Right hindlimb (tissue), 1 donor: ENCODE results near the gene TMEM255B.

ENCODE experiments used
- DNase-seq: peaks from one replicate; pipeline ENCODE4 v3.0.0-alpha.2; 2018

The TMEM255B gene

DNA sequence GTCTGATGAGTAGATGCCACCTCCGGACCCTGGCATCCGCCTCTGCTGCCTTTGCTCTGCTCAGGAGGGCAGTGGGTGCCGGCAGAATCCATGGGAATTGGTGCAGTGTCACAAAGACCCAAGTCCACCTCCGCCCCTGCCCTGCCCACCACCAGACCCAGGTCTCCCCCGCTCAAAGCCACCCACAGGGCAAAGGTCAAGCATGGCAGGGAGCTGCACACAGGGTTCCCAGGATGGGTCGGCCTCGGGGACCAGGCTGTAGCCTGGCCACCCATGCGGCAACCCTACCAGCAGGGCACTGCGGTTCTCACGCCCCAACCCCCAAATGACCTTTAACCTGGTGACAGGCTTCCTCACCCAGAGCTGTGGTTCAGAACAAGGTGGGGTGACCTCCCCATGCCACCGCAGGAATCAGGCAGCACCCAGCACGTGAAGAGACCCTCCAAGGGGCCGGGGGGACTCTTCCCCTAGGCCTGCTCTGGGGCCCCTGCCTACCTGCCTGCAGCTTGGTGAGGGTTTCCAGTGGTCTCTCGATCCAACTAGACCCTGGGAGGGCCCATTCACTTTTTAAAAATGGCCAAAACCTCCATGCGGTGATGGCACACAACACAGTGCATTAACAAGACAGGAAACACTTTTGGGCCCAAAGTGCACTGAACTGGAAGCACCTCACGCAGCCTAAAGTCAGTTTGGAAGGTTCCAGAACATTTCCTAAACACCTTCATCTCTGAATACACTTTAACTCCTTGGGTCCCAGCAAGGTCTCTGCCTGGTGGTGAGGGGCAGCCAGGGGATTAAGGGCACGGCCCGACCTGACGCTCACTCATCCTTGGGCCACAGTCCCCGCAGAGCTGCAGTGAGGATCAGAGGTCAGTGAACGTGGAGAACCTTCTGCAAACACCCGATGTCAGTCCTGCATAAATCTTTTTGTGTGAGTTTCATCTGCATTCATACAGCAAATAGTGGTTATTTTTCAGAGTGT, 93.8 kb downstream of the TMEM255B start:
- DNase-seq, result peak; percentile 13

DNA sequence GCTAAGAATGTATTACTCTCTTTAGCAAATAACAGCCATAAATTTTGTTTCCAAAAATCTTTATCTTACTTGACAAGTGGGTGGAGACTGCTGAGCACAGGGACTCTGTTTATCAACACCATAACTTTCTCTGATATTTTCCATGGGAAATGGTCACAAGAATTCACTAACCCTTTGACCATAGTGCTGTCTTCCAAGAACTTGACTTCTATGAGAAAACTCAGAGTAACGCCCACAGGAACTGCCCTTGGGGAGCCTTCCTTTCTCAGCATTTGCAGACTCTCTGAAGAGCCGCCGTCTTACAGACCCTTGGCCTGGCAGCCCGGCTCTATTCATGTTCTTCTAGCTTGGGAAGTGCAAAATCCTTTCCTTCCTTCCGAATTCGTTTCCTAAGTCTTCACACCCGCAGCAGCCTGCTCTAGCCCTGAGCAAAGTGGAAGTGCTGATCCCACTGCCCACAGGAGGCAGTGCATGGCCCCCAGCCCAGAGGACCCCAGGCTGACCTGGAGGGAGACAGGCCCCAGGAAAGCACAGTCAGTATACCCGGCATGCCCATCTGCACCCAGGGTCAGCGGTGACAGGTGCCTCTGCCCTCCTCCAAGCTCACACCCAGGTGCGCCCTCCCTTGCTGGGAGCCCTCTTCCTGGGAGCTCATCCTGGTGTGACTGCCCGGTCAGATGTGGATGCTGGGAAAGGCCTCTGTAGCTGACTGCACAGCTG, 94.7 kb downstream of the TMEM255B start:
- peak; percentile 59 for DNase-seq

DNA sequence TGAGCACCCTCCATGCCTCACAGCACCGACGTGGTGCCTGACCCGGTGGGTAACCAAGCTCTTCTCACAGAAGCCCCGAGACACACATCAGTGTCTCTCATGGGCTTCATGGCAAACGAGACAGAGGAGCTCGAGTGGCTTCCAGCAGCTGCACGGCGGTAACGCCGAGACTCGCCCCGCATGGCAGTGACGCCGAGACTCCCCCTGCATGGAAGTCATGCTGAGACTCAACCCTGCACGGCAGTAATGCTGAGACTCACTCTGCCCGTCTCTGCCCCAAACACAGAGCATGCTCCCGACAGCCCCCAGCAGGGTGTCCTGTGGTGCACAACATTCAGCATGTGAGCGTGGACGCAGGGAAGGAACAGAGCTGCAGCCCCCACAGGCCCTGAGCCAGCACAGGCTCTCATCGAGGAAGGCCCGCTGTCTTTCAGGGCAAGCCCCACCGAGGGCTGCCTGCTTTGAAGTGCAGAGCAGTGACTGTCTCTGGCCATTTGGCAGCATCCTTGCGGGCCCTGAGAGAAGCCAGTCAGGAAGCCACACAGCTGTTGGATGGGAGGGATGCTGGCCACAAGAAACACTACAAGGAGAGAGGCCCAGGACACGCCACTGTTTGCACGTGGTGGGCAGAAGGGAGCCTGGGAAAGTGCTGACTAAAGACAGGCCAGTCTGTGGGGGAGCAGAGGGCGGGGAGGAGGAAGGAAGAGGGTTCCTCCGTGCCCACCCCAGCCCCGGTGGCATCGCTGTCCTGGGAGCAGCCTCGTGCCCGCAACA, 95.4 kb downstream of the TMEM255B start:
- peak; percentile 56 for DNase-seq

DNA sequence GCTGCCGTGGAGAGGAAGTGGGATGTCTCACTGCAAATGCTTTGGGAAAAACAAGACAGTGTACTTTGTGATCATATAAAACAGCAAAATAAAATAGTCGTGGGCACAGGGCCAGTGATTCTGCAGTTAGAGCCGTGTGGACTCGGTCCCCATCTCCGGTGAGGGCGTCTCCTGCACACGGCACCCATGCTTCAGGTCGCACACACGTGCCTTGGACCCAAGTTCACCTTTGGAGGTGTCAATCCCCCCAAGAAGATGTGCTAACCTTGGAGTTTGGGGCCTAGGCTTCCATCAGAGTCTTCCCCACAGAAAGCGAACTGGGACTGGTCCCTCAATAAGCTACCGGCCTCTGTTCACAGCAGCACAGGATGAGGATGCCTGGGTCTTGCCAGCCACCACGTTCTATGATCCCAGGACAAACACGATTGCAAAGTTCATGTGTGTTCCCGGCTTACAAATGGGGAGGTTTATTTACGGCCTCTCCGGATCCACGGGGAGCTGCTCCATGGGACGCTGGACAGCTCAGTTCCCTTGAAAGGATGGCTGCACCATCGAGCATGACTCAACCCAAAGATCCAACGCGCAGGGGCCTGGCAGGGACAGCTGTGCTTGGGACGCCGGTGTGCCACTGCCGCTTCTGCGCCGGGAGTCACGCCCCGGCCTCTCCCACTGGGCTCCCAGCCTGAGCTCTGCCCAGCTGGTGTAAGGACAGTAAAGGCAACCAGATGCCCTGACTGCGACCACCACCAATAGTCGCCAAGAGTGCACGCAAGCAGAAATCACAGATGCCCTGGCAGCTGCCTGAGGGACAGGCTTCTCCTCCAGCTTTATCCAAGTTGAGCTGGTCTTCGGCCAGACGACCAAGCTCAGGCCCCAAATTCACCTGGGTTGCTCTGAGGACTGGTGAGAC, 96.2 kb downstream of the TMEM255B start:
- DNase-seq, result peak; percentile 40

DNA sequence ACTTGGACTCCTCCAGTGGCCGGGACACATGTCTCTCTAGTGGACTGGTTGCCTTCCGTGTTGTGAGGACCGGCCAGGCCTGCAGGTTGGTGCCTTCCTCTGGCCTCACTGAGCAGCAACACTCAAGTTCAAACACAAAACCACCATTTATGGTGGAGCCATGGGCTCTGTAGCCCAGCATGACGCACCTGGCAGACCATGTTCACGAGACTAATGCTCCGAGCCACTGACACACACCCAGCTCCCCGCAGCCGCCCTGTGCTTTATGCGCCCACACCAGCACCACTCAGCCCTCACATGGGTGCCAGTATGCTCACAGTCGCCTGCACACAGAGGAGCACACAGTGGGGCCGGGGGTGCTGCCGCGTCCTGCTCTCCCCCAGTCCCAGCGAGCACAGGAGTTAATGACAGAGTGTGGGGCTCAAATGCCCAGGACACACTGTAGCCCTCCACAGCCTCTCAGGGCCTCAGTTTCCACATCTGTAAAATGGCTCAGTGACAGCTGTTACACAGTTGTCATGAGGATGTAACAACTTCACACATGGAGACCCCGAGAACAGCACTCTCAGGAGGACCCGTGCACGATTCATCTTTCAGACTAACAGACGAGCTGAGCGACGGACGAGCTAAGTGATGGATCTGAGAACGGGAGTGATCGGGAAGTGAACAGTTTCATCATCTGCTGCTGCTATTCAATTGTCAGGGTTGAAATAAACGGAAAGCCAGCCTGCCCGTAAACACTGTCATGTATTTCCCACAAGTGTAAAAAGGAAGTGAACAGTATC, 97.1 kb downstream of the TMEM255B start:
- DNase-seq, result peak; percentile 7

DNA sequence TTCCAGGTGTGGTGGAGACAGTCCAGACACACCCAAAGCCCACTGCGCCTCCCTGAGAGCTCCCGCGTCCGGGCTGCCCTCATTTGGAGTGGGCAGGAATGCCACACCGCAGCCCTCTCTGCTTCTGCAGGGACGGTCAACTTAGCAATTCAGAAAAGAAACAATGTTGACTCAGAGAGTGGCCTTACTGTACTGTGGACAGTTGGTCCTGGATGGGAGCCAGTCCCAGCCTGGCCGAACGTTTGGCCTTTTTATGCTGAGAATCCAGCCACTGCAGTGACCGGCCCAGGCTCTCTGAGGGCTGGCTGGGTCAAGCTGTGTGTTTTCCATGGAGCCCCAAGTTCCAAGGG, 97.7 kb downstream of the TMEM255B start:
- peak; percentile 17 for DNase-seq

DNA sequence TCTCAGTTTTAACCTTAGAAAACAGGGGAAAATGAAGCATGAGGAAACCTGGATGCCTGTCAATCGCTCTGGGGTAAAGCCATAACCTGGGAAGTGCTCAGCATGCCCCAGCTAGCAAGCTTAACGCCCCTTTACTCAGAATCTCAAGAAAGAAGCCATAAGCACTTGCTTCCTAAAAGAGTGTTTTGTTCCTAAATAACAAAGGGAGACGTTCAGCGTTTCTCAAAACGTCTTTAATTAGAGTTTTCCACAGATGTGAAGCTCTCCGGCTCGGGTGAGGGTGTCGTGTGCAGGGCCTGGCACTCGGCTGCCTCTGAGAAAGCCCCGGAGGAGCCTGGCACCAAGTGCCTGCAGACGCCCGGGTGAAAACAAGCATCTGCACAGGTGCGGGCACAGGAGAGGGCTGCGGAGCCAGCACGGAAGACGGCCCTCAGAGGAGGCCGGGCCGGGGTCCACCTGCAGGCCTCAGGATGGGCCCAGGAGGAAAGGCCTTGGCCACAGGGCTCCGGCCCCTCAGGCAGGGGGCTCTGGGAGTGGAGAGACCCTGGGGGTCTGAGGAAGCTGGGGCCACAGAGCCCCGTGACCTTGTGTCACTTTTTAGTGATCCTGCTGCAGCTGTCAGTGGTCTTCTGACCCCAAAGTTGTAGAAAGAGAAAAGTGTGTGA, 98.6 kb downstream of the TMEM255B start:
- DNase-seq, result peak; percentile 11

DNA sequence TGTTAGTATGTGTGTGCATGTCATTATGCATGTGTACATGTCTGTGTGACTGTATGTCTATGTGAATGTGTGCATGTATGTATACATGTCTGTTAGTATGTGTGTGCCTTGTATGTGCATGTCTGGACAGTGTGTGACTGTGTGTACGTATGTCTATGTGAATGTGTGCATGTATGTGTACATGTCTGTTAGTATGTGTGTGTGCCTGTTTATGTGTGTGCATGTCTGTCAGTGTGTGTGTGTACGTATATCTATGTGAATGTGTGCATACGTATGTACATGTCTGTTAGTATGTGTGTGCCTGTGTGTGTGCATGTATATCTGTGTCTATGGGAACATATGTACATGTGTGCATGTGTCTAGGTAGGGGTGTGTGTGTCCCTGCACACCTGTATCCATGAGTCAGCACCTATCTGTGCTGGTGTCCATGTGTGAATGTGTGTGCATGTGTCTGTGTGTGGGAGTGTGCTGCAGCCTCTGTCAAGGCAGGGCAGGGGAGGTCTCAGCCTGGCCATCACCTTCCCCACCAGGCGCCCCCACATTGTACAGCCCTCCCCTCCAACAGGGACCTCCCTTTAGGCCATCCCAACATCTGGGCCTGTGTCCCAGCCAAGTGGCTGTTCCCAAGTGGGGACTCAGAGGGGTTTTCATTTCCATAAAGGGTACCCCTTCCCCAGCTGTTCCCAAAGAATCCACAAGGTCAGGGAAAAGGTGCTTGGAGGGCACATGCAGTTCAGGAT, 100.5 kb downstream of the TMEM255B start:
- peak; percentile 1 for DNase-seq

DNA sequence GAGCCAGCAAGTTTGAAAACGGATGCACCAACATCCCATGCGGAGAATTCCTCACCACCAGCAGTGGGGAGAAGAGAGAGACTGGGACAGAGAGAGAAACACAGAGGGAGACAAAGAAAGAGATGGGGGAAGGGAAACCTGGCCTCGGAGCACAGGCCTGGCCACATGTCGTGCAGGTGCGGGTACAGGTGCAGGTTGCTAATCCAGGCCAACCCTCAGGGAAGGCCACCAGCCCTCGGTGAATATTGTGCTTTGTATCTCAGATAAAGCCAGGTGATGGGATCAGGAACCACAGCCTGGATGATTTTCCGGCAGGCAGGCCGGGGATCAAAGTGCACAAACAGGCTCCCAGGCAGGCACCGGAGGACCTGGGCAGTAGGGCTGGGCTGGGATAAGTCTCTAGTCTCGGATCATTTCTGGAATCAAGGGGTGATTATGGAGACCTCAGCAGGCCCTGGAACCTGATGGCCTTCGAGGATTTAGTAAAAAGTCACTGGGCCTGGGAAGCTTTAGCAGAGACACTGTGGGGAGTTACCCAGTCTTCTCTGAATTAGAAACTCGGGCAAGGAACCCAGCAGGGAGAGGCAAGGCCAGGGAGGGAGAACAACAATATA, 101.1 kb downstream of the TMEM255B start:
- DNase-seq, result peak; percentile 9

DNA sequence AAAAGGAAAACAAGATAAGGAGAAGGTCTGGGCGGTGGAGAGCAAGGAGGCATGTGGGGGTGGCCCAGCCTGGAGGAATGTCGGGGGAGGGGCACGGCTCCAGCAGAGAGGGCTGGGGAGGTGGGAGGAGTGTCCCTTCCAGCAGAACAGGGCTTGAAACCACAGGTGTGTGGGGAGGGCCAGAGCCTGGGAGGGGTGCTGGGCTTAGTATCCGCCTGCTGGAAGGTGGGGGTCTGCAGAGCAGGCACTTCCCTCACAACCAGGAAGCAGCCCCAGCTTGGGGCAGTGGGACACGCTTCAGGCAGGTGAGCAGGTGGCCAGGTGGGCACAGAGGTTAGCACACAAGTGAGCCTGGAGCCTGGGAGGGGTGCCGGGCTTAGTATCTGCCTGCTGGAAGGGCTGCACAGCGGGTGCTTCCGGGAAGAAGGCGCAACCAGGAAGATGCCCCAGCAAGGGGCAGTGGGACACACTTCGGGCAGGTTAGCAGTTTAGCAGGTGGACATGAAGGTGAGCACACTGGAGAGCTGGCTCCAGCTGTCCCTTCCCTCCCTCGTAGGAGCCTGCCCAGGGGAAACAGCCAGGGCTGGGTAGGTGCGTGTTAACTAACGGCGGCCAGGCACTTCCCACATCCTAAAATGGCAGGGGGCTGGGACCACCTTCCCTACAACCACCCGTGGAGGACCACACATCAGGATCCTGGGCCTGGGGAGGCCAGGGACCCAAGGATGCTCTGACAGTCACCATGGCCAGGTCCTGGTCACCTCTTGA, 101.8 kb downstream of the TMEM255B start:
- DNase-seq, result peak; percentile 12

DNA sequence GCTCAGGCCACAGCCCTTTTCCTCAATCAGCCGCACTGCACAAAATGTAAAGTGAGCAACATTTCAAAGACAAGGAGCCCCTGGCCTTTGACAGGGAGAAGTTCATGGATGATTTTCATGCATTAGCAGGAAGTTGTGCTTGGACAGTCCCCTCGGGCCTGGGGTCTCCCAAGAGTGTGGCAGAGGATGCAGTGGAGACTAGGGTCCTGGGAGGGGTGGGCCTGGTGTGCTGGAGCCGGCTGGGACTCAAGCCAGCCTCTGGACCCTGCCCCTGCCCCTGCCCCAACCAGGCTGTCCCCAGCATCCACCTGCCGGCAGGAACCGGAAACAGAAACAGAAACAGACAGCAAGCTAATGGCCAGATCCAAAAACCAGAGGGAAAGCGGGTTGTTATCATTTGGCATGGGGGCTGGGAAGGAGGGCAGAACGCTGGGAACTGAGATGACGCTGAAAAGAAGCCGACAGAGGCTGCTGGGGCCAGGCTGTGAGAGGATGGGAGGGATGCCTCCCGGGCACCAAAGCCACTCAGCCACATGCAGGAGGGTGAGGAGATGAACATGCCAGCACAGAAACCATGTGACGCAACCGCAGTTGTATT, 102.5 kb downstream of the TMEM255B start:
- DNase-seq, result peak; percentile 18

DNA sequence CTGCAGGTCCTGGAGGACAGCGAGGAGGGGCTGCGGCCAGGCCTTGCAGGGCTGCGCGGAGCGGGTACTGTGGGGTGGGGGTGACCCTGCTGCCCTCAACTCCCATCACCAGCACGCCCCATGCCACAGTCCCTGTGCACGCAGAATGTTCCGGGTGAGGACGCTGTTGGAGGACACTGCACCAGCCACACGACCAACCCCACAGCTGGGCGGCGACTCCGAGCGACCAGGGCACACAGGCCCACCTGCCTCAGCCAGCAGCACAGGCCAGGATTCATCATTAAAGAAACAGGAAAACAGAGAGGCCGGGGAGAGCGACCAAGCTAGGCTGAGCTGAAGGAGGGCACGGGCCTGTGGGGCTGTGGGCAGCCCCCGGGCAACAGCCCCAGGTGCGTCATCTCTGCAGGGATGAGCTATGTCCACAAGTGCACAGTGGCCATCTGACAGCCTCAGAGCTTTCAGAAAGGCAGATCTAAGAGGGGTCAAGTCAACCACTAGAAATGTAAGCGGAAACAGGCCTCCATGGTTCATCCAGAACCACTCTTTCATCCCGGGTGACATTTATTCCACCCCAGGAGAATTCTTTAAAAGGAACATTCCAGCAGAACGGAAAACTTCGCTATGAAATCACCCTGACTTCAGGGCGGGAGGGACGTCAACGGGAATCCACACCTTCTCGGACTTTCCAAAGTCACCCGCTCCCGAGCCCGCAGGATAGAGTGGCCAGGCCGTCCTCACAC, 103.3 kb downstream of the TMEM255B start:
- DNase-seq, result peak; percentile 19

DNA sequence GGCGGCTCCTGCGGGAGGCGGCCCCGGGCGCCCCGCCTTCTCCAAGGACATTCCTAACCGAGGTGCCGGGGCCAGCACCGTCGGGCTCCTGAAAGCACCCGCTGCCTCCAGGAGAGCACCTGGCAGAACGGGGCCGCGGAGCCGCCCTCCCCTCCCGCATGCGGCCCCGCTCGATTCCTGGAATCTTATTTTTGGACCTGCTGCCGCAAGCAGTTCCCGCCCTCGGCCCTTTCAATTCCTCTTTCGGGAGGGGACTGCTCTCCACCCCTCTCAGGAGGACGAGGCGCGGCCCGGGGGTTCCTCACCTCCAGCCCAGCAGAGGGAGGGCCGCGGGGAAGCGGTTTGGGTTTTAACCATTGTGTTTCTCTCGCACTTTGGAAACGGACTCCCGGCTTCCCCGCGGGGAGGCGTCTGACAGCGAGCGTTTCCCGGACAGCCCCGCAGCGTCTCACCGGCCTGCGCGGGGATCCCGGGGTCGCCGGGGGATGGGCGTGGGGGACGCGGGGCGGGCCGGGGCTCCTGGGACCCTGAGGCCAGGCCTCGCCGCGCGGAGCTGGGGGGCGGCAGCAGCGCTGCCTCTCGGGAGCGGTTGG, 104.0 kb downstream of the TMEM255B start:
- peak; percentile 57 for DNase-seq

DNA sequence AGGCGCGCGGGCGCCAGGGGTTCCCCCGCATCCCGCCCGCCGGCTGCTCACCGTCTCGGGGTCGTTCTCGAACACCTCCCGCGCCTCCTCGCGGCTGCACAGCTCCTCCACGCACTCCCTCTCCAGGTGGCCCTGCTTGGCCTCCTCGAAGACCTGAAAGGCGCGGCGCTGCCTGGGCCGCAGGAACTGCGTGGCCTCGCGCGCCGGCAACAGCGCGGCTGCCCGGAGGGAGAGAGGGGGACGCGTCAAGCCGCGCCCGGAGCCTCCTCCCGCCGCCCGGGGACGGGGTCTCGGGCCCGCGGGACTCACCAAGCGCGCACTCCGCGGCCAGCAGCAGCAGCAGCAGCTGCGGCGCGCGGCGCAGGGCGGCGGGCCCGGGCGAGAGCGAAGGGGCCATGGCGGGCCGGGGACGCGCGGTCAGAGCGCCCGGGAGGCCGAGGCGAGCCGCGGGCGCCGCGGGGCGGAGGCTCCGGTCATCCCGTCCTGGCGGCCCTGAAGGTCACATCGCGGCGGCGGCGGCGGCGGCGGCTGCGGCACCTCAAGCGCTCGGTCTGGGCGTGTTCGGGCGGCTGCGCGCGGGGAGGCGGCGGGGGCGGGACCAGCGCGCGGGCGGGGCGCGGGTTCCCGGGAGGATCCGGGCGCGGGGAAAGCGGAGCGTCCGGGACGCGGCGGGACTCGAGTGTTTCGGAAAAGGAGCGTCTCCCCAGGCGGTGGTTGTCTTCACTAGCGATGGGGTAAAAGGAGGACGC, 104.7 kb downstream of the TMEM255B start, which contains the start of gene GAS6:
GAS6 (minus strand) TSS at position 553 of the 749 bp plus-strand sequence; CDS start at position 397, 156 bp downstream.
- DNase-seq, result peak; percentile 53

DNA sequence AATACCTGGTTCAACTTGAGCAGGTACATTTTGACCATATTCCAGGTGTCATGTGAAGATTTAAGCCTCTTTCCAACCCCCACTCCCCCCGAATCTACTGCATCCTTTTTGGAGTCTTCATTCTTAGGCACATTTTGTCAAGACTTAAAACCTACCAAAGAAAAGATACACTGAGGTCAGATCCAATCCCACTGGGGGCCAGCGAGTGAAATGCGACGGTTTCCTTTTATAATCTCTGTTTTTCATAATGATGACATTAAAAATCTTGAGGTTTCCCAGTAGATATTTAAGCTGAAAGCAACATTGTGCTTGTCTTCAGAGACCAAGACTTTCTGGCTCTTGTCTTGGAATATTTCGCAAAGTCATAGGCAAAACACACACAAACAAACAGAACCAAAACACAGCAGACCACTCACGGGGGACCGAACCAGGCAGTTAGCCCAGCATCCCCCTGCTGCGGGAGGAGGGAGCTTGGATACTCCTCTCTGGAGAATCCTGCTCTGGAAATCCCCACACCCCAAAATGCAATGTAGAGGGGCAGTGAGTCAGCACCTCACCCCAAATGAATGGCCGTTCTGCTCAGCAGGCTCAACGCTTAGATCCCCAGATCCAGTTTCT, 105.4 kb downstream of the TMEM255B start:
- DNase-seq, result peak; percentile 21

DNA sequence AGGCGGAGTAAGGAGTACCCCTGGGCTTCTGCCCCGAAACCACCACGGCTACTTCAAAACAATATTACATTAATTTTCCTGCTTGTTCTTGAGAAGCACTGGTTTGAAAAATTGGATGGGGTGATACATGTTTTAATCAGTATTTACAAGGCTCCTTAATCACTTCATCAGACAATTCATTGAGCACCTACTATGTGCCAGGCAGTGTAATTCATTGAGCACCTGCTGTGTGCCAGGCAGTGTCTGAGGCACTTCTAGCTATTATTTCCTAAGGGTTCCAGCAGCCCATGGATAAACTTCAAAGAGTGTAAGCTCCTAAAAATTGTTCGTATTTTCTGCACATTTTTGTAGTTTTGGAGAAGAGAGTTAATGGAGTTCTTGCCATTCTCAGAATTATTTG, 106.4 kb downstream of the TMEM255B start:
- peak; percentile 1 for DNase-seq
